ENCODE data around the gene SLC8A2.
A peak's percentile ranks its signal among the peaks of the same experiment; 100 is the strongest.

The SLC8A2 gene

GRCh38 chr19:47459477-47459876, 12.2 kb downstream of the SLC8A2 start:
- no peak for DNase-seq (ENCODE audit: low read depth)

GRCh38 chr19:47458672-47459071, 13.0 kb downstream of the SLC8A2 start:
- DNase-seq (ENCODE audit: low read depth) = no peak

GRCh38 chr19:47456721-47457474, 14.8 kb downstream of the SLC8A2 start:
- no peak for DNase-seq (ENCODE audit: low read depth)

GRCh38 chr19:47450478-47450877, 21.2 kb downstream of the SLC8A2 start:
- no peak for DNase-seq (ENCODE audit: low read depth)

- no peak for DNase-seq (ENCODE audit: low read depth)
Observed at GRCh38 chr19:47448360-47448727, 23.3 kb downstream of the SLC8A2 start.

- DNase-seq (ENCODE audit: low read depth) = peak; percentile 30
Observed at GRCh38 chr19:47447470-47448359, 24.0 kb downstream of the SLC8A2 start.

GRCh38 chr19:47446534-47447469, 24.9 kb downstream of the SLC8A2 start:
- no peak for DNase-seq (ENCODE audit: low read depth)

GRCh38 chr19:47445937-47446402, 25.7 kb downstream of the SLC8A2 start:
- peak; percentile 46 for DNase-seq (ENCODE audit: low read depth)

GRCh38 chr19:47445527-47445926, 26.2 kb downstream of the SLC8A2 start:
- no peak for DNase-seq (ENCODE audit: low read depth)

- no peak for DNase-seq (ENCODE audit: low read depth)
Observed at GRCh38 chr19:47444388-47444821, 27.3 kb downstream of the SLC8A2 start.

- DNase-seq (ENCODE audit: low read depth) = no peak
Observed at GRCh38 chr19:47443331-47443730, 28.4 kb downstream of the SLC8A2 start.

- DNase-seq (ENCODE audit: low read depth) = no peak
Observed at GRCh38 chr19:47438793-47439220, 32.9 kb downstream of the SLC8A2 start.

GRCh38 chr19:47437500-47437899, 34.2 kb downstream of the SLC8A2 start:
- DNase-seq (ENCODE audit: low read depth) = no peak

GRCh38 chr19:47436712-47437401, 34.8 kb downstream of the SLC8A2 start:
- peak; percentile 57 for DNase-seq (ENCODE audit: low read depth)

GRCh38 chr19:47435883-47436417, 35.7 kb downstream of the SLC8A2 start:
- no peak for DNase-seq (ENCODE audit: low read depth)

- no peak for DNase-seq (ENCODE audit: low read depth)
Observed at GRCh38 chr19:47435196-47435595, 36.5 kb downstream of the SLC8A2 start.

GRCh38 chr19:47434088-47434487, 37.6 kb downstream of the SLC8A2 start:
- no peak for DNase-seq (ENCODE audit: low read depth)

- DNase-seq (ENCODE audit: low read depth) = no peak
Observed at GRCh38 chr19:47433121-47433520, 38.6 kb downstream of the SLC8A2 start.

- no peak for DNase-seq (ENCODE audit: low read depth)
Observed at GRCh38 chr19:47432499-47432898, 39.2 kb downstream of the SLC8A2 start.

GRCh38 chr19:47432091-47432490, 39.6 kb downstream of the SLC8A2 start:
- no peak for DNase-seq (ENCODE audit: low read depth)
